ENCODE results near the gene CCDC69.
"Not testable (repeated sequence)": the region's sequence is repeated elsewhere in the genome, so short reads cannot be mapped to it uniquely, and the experiment has no call there.

Gene CCDC69

DNA sequence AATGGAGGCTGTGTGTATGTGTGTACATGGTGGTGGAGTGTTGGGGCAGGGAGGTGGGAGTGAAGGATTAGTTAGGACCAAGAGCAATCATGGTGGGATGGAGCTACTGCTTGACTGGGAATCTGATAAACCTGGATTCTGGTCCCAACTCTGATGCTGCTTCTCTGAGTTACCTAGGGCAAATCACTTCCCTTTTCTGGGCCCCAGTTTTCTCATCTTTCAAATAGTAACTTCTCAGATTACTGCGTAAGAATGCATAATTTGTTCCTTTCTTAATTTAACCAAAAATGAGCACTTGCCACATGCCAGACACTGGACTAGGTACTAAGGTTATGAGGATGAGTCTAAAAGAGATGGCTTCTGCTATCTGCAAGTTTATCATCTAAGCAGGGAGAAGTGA, 45.5 kb downstream of the CCDC69 start:
- TF ChIP-seq, protein P1, sequence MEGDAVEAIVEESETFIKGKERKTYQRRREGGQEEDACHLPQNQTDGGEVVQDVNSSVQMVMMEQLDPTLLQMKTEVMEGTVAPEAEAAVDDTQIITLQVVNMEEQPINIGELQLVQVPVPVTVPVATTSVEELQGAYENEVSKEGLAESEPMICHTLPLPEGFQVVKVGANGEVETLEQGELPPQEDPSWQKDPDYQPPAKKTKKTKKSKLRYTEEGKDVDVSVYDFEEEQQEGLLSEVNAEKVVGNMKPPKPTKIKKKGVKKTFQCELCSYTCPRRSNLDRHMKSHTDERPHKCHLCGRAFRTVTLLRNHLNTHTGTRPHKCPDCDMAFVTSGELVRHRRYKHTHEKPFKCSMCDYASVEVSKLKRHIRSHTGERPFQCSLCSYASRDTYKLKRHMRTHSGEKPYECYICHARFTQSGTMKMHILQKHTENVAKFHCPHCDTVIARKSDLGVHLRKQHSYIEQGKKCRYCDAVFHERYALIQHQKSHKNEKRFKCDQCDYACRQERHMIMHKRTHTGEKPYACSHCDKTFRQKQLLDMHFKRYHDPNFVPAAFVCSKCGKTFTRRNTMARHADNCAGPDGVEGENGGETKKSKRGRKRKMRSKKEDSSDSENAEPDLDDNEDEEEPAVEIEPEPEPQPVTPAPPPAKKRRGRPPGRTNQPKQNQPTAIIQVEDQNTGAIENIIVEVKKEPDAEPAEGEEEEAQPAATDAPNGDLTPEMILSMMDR (IDR thresholded peaks at IDR 0.05; ENCODE audit: extremely low read depth, missing control alignments), result no peak
- DNase-seq (ENCODE audit: low spot score), result no peak

- DNase-seq (ENCODE audit: low spot score), result not testable (repeated sequence)
Measured at GRCh38 chr5:151176268-151176667, 47.6 kb downstream of the CCDC69 start.

DNA sequence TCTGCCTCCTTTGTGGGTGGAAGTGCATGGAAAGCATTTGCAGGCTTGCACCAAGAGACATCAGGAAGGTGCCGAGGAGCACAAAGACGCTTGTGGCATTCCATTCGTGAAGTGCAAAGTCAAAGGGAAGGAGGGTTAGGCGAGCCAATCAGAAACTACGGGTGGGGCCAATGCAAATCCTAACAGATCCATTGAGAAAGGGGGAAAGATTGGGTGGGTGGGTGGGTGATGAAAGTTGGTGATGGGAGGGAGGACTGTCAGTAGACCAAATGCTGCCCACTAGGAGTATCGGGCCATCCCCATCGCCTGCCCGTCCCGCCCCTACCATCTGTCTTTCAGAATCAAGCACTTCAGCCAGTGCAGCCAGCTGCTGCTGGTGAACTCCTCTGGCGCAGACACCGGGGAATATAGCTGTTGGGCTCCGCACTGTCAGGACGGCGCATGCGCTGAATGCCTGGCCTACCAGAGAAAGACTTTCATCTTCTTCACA, 49.2 kb downstream of the CCDC69 start:
- DNase-seq (ENCODE audit: low spot score), result no peak
- TF ChIP-seq, protein P1 (IDR thresholded peaks at IDR 0.05; ENCODE audit: extremely low read depth, missing control alignments), result no peak

DNA sequence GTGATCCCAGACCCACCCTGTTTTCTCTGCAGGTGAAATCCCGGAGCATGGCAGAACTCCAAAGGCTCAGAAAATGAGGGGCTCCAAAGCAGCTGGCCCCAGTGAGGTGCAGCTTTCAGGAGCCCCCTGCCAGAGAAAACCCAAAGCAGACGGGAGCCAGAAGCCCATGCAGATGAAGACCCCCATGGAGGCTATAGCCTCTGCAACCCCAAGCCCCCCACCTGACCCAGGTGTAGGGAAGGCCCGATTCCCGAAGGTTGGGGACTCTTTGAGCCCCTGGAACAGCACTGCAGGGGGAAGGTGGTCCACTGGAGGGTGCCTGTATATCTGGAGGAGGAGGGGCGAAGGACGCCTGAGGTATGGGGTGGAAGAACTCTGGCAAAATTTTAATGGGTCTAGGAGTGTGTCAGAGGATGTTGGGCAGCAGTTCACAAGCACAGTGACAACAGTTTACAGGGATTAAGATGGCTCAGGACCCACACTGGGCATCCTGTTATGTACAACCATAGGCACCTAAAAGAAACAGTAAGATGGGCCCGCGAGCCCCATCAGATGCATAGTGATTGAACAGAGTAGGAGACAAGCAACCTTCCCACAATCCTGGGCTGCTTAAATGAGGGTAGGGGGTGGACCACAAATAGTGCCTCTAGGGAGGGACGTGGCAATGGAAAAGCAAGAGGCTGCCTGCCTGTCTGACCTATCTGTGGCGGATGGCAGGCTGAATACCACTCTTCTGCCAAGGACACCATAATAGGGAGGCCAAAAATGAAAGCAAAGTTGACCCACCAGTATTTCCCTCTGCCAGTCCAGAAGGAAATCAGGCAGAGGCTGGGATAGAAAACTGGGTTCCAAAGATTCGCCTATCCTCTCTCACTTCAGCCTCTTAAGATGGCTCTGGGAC, 49.9 kb downstream of the CCDC69 start:
- DNase-seq (ENCODE audit: low spot score), result no peak
- TF ChIP-seq, protein P1 (IDR thresholded peaks at IDR 0.05; ENCODE audit: extremely low read depth, missing control alignments), result no peak

GRCh38 chr5:151171529-151171928, 52.4 kb downstream of the CCDC69 start:
- no peak for DNase-seq (ENCODE audit: low spot score)

DNA sequence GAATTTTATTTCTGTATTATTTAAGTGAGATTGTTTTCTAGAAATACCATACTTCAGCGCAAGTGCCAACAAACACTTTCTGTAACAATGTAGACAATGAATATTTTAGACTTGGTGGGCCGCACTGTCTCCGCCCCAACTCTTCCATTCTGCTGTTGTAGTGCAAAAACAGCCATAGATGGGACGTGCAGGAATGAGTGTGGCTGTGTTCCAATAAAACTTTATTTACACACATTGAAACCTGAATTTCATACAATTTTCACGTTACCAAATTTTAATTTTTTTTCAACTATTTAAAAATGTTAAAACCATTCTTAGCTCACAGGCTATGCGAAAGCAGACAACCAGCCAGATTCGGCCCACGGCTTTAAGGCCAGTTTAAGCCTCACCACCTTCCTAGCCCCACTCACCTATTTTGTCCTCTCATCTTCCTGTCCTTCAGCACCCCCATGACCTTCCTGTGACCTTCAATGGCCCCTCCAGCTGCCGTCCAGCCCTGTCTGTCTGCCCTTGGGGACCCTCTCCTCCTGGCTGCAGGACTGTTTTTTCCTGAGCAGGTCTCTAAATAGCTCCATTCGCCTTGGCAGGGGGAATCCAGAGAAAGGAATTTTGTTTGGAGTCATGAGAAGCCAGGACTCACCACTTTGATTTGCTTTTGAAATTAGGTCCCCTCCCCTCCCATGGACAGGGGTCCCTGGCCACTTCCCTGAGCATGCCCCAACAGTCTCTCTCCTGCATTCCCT, 55.1 kb downstream of the CCDC69 start:
- TF ChIP-seq, protein P1 (IDR thresholded peaks at IDR 0.05; ENCODE audit: extremely low read depth, missing control alignments), result no peak

More at GRCh38 chr5:151171529-151171928, 52.4 kb downstream of the CCDC69 start:
- TF ChIP-seq, protein P1 (IDR thresholded peaks at IDR 0.05; ENCODE audit: extremely low read depth, missing control alignments), result no peak

GRCh38 chr5:151167022-151167421, 56.9 kb downstream of the CCDC69 start:
- DNase-seq (ENCODE audit: low spot score), result no peak
- TF ChIP-seq, protein P1 (IDR thresholded peaks at IDR 0.05; ENCODE audit: extremely low read depth, missing control alignments), result no peak

More for the DNA sequence above, 55.1 kb downstream of the CCDC69 start:
- no peak for DNase-seq (ENCODE audit: low spot score)
